Epidermal melanocyte (primary cell): Measurements from ENCODE around the gene IGFLR1.

Source experiments
- DNase-seq: peaks from one replicate; pipeline ENCODE4 v3.0.0; 2011; ENCODE audit warnings: low spot score; ENCODE audit not compliant: insufficient read length

IGFLR1 gene

GRCh38 chr19:35739275-35740107, 2.8 kb downstream of the IGFLR1 start:
- no peak for DNase-seq

GRCh38 chr19:35738887-35739229, 3.4 kb downstream of the IGFLR1 start:
- DNase-seq = no peak

- DNase-seq = no peak
These were observed 4.0 kb downstream of the IGFLR1 start for GRCh38 chr19:35738021-35738886.

- DNase-seq = no peak
These were observed 5.1 kb downstream of the IGFLR1 start for GRCh38 chr19:35736913-35737886.

GRCh38 chr19:35734889-35735288, 7.4 kb downstream of the IGFLR1 start:
- no peak for DNase-seq

GRCh38 chr19:35734273-35734672, 8.0 kb downstream of the IGFLR1 start:
- DNase-seq = no peak

GRCh38 chr19:35733180-35734125, 8.8 kb downstream of the IGFLR1 start:
- no peak for DNase-seq

- DNase-seq = peak; percentile 1
These were observed 9.6 kb downstream of the IGFLR1 start for GRCh38 chr19:35732540-35733179.

GRCh38 chr19:35731779-35732405, 10.4 kb downstream of the IGFLR1 start:
- peak; percentile 8 for DNase-seq

- DNase-seq = no peak
These were observed 10.9 kb downstream of the IGFLR1 start for GRCh38 chr19:35731353-35731752.

GRCh38 chr19:35730326-35730725, 11.9 kb downstream of the IGFLR1 start:
- peak; percentile 10 for DNase-seq

GRCh38 chr19:35729763-35730162, 12.5 kb downstream of the IGFLR1 start:
- DNase-seq = no peak

- DNase-seq = peak; percentile 5
These were observed 13.2 kb downstream of the IGFLR1 start for GRCh38 chr19:35729021-35729420.

GRCh38 chr19:35727956-35728706, 14.1 kb downstream of the IGFLR1 start:
- DNase-seq = peak; percentile 4

- peak; percentile 8 for DNase-seq
These were observed 14.9 kb downstream of the IGFLR1 start for GRCh38 chr19:35727053-35727955.

GRCh38 chr19:35725216-35725861, 16.9 kb downstream of the IGFLR1 start:
- DNase-seq = peak; percentile 10

- DNase-seq = no peak
These were observed 17.7 kb downstream of the IGFLR1 start for GRCh38 chr19:35724560-35724959.
